HG03521 (cell line): ENCODE results near the gene LDLRAD2.
"Not testable (repeated sequence)": the region's sequence is repeated elsewhere in the genome, so short reads cannot be mapped to it uniquely, and the experiment has no call there.

Source experiments
- ATAC-seq: cut with Tn5 transposase; IDR thresholded peaks from one replicate; pipeline ENCODE4 v1.9.1; 2021; ENCODE audit warnings: mild to moderate bottlenecking, moderate library complexity; ENCODE audit not compliant: unreplicated experiment

The LDLRAD2 gene

GRCh38 chr1:21782868-21783678 lies 29.0 kb upstream of the LDLRAD2 start, which contains the start of gene USP48:
USP48 (minus strand) TSS chr1:21783149; CDS start chr1:21782957, 192 bp downstream.
- ATAC-seq: peak; percentile 71

GRCh38 chr1:21783679-21784603 lies 28.1 kb upstream of the LDLRAD2 start:
- ATAC-seq: no peak

GRCh38 chr1:21785764-21786163 lies 26.3 kb upstream of the LDLRAD2 start:
- ATAC-seq: not testable (repeated sequence)

DNA sequence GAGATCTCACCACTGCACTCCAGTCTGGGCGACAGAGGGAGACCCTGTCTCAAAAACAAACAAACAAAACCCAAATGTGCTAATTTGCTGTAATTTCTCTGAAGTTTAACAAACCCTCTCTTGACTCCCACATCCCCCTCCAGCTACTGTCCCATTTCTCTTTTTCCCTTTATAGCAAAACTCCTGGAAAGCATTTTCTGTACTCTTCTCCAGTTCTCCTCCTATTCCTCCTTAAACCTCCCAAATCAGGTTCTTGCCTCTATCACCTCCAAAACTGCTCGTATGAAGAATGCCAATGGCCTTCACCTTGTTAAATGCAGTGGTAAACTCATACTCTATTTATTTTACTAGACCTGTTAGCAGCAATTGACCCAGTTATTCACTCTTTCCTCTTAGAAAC lies 25.4 kb upstream of the LDLRAD2 start:
- ATAC-seq: no peak

GRCh38 chr1:21793104-21793503 lies 19.0 kb upstream of the LDLRAD2 start:
- no peak for ATAC-seq

GRCh38 chr1:21794656-21795055 lies 17.4 kb upstream of the LDLRAD2 start:
- no peak for ATAC-seq

GRCh38 chr1:21795075-21795474 lies 17.0 kb upstream of the LDLRAD2 start:
- ATAC-seq: no peak

DNA sequence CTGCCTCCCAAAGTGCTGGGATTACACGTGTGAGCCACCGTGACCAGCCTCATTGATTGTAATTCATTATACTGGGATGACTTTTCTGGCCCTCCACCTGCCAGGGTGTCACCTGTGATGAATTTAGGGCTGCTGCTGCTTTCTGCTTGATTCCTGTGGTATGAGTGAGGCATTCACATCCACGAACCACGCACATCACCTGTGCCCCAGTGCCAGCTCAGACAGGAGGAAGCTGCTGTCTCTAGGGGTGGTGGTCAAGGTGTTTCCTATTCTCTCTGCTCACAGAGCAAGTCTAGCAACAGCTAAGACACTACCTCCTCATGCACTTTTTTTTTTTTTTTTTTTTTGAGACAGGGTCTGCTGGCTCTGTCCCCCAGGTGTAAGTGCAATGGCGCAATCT lies 12.3 kb upstream of the LDLRAD2 start:
- ATAC-seq: no peak

DNA sequence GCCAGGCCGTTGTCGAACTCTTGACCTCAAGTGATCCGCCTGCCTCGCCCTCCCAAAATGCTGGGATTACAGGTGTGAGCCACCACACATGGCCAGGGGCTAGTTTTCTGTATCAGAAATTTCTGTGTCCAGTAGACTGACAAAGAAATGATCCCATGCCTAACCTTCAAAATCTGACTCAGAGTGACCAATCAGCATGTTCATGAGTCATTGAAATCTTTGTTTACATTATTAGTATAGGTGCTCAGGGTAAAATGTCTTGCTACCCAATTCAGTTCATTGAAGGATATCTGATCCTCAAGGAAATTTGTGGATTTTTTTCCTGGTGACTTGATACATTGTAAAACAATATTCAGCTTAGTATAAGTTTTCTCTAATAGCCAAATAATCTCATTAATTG lies 11.0 kb upstream of the LDLRAD2 start:
- no peak for ATAC-seq

GRCh38 chr1:21804536-21804935 lies 7.5 kb upstream of the LDLRAD2 start:
- no peak for ATAC-seq

DNA sequence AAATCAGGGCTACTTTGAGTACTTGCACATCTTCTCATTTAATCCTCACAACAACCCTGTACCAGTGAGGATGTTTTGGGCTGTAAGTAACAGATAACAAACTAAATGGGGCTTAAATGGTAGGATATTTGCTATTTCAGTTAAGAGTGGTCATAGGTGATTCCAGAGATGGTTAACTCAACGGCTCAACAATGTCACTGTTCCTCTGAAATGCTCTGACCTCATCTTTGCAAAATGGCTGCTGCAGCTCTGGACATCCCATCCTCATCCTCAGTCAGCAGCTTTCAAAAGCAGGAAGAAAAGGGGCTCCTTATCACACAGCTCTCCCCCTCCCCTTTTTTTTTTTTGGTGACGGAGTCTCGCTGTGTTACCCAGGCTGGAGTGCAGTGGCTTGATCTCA lies 1.5 kb downstream of the LDLRAD2 start:
- no peak for ATAC-seq

DNA sequence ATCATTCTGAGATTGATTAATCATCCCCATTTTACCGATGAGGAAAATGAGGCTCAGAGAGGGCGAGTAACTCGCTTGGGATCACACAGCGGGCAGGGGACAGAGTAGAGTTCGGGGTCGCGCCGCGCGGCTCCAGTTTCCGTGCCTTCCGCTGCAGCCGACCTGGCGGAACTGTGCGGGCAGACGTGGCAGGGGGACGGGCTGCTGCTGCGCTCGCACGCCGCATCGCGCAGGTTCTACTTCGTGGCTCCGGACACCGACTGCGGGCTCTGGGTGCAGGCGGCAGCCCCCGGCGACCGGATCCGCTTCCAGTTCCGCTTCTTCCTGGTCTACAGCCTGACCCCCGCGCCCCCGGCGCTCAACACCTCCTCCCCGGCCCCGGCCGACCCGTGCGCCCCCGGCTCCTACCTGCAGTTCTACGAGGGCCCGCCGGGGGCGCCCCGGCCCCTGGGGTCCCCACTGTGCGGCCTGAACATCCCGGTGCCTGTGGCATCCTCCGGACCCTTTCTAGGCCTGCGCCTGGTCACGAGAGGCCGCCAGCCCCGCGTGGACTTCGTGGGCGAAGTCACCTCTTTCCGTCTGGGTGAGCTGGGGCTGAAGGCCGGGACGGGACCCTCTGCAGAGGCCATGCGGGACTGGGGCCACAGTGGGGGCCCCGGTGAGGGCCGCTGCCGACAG lies 2.3 kb downstream of the LDLRAD2 start:
- no peak for ATAC-seq

GRCh38 chr1:21814981-21815582 lies 3.0 kb downstream of the LDLRAD2 start:
- no peak for ATAC-seq

GRCh38 chr1:21815724-21816321 lies 3.8 kb downstream of the LDLRAD2 start:
- ATAC-seq: no peak

GRCh38 chr1:21816602-21817302 lies 4.7 kb downstream of the LDLRAD2 start:
- no peak for ATAC-seq

GRCh38 chr1:21818656-21819055 lies 6.6 kb downstream of the LDLRAD2 start:
- no peak for ATAC-seq

DNA sequence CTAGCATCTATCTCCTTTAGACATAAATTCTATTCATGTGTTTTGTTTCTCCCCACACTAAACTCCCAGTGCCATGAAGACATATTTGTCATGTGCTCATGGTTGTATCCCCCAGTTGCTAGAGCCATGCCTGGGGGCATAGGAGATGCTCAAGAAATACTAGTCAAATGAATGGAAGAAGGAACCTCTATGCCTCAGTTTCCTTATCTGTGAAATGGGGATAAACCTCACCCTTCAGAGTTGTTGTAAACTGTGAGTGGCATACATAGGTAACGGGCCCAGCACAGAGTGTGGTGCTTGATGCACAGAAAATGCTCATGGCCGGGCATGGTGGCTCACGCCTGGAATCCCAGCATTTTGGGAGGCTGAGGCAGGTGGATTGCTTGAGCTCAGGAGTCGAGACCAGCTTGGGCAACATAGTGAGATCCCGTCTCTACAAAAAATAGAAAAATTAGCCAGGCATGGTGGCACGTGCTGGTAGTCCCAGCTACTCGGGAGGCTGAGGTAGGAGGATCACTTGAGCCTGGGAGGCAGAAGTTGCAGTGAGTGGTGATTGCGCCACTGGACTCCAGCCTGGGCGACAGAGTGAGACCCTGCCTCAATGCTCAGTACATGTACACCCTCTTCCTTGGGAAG lies 8.7 kb downstream of the LDLRAD2 start:
- ATAC-seq: no peak

- no peak for ATAC-seq
Observed at GRCh38 chr1:21821385-21822019, 9.4 kb downstream of the LDLRAD2 start.

DNA sequence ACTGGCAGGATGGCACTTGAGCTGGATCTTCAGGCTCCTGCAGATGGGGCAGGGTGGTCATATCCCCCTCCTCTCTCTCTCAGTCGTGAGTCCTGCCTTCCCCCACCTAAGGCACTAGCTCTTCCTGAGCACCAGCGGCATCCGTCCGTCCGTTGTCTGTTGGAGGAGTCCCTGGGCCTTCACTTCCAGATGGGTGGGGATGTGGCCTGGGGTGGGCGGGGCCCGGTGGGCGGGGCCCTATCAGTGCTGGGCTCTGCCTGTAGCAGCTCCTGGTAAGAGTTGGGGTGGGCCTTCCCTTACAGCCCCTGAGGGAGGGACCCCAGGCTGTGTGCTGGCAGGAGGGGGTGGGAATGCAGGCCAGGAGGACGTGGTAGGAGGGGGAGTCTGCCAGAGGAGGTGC lies 10.3 kb downstream of the LDLRAD2 start:
- no peak for ATAC-seq
